Measurements from ENCODE around the gene ARHGEF26. TPM values are rescaled to one million over a fixed set of nuclear protein-coding genes. Genes with fewer than 3 reads are reported as not detected.

The ARHGEF26 gene
- total RNA-seq, 1 experiment from 2014 or later: 13.7 TPM

DNA sequence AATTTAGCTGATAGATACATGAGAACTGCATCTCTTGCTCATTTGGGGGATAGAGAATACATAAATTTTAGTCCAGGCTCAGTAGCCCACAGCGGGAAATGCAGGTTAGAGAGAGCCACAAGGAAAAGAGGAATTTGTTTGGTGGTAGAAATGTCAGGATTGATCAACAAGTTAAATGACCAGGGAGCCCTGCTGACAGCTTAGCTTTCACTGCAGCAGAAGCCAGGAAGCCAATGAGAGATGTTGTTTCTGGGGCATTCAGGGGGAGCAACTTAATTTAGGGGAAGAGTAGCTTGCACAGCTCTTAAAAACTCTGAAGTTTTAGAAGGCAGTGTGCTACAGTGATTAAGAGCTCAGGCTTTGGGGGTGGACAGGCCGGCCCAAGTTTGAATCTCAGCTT lies 22.7 kb downstream of the ARHGEF26 start:
- WGBS (ENCODE audit: extremely low coverage, insufficient read length, low lambda C conversion rate): no CpG with 5 or more reads among the region's 2 CpGs
- Histone ChIP-seq H2AK5ac (ENCODE audit: insufficient read length, low read length) (no peak overlapping the region), H3K18ac (ENCODE audit: insufficient read length, low read depth, low read length) (no peak overlapping the region), H3T11ph (ENCODE audit: low read length) (no peak overlapping the region), H2BK20ac (ENCODE audit: low read depth, low read length, poor library complexity, severe bottlenecking) (no peak overlapping the region), H2BK5ac (ENCODE audit: insufficient read length, low read length) (no peak overlapping the region), H3K56ac (ENCODE audit: insufficient read length, low read depth, low read length) (no peak overlapping the region), H3K27ac (ENCODE audit: insufficient read length, low read depth, low read length) (no peak overlapping the region), H2BK15ac (ENCODE audit: low read depth, low read length) (no peak overlapping the region), H3K79me1 (ENCODE audit: insufficient read depth, low read depth, low read length, poor library complexity, severe bottlenecking) (peaks cover 3% of the 10 kb centered on the region), H2BK12ac (ENCODE audit: insufficient read length, low read depth, low read length) (no peak overlapping the region), H3K23me2 (ENCODE audit: insufficient read length, low read depth, low read length, poor library complexity, severe bottlenecking) (no peaks in the 10 kb centered on the region), H4K8ac (replicated peaks; ENCODE audit: insufficient read length, low read depth, low read length) (no peak overlapping the region), H3K27me3 (ENCODE audit: insufficient read depth, low read length) (no peaks in the 10 kb centered on the region), H3K9me3 (ENCODE audit: control insufficient read depth, low read depth, low read length) (no peaks in the 10 kb centered on the region), H4K91ac (ENCODE audit: insufficient read length, low read depth, low read length) (no peak overlapping the region), H4K20me1 (ENCODE audit: control insufficient read depth, insufficient read depth, insufficient read length) (no peaks in the 10 kb centered on the region), H3K4me1 (ENCODE audit: insufficient read depth, low read length) (0 out of 2 replicates have a peak, but pooled peaks cover 2% of the 10 kb centered on the region), H2AFZ (ENCODE audit: low read length) (no peak overlapping the region), H2BK120ac (ENCODE audit: low read depth, low read length, poor library complexity, severe bottlenecking) (no peak overlapping the region), H4K5ac (ENCODE audit: insufficient read length, low read depth, low read length) (no peak overlapping the region), H3K79me2 (ENCODE audit: insufficient read depth, low read length) (no peaks in the 10 kb centered on the region), H3K4ac (ENCODE audit: low read depth, low read length) (no peak overlapping the region), H3K9ac (ENCODE audit: extremely low read depth, insufficient read length, low read length) (no peak overlapping the region), H3K14ac (ENCODE audit: insufficient read depth, low read length) (no peak overlapping the region), H3K23ac (ENCODE audit: insufficient read length, low read depth, low read length) (no peak overlapping the region), H3K4me2 (ENCODE audit: insufficient read depth, insufficient read length, low read length) (no peak overlapping the region)
- H3K27ac Mint-ChIP-seq: peak overlapping the region in 2 of 3 experiments; percentile 54 to 87; a peak in 4 of 7 replicates
- H3K9me3 Mint-ChIP-seq: no peaks in the 10 kb centered on the region
- no peak for DNase-seq
- H3K27me3 Mint-ChIP-seq (ENCODE audit: low read depth): no peaks in the 10 kb centered on the region
- H3K4me1 Mint-ChIP-seq: peaks cover 31 to 36% of the 10 kb centered on the region in 2 experiments
- TF ChIP-seq, protein P1, sequence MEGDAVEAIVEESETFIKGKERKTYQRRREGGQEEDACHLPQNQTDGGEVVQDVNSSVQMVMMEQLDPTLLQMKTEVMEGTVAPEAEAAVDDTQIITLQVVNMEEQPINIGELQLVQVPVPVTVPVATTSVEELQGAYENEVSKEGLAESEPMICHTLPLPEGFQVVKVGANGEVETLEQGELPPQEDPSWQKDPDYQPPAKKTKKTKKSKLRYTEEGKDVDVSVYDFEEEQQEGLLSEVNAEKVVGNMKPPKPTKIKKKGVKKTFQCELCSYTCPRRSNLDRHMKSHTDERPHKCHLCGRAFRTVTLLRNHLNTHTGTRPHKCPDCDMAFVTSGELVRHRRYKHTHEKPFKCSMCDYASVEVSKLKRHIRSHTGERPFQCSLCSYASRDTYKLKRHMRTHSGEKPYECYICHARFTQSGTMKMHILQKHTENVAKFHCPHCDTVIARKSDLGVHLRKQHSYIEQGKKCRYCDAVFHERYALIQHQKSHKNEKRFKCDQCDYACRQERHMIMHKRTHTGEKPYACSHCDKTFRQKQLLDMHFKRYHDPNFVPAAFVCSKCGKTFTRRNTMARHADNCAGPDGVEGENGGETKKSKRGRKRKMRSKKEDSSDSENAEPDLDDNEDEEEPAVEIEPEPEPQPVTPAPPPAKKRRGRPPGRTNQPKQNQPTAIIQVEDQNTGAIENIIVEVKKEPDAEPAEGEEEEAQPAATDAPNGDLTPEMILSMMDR (conservative IDR thresholded peaks at IDR 0.05): no peak
- no peaks in the 10 kb centered on the region for H3K36me3 Mint-ChIP-seq (ENCODE audit: insufficient read depth in 1 of 3, low read depth in 3 of 3)
- no peak overlapping the region; a peak in 1 of 5 replicates for H3K4me3 Mint-ChIP-seq

All from H9 (cell line).